GM21825 (cell line): ENCODE results near the gene PRKAG1.

Experiments
- ATAC-seq: cut with Tn5 transposase; IDR thresholded peaks from one replicate; pipeline ENCODE4 v1.9.1; 2021; ENCODE audit warnings: mild to moderate bottlenecking, moderate library complexity; ENCODE audit not compliant: unreplicated experiment

PRKAG1 gene

DNA sequence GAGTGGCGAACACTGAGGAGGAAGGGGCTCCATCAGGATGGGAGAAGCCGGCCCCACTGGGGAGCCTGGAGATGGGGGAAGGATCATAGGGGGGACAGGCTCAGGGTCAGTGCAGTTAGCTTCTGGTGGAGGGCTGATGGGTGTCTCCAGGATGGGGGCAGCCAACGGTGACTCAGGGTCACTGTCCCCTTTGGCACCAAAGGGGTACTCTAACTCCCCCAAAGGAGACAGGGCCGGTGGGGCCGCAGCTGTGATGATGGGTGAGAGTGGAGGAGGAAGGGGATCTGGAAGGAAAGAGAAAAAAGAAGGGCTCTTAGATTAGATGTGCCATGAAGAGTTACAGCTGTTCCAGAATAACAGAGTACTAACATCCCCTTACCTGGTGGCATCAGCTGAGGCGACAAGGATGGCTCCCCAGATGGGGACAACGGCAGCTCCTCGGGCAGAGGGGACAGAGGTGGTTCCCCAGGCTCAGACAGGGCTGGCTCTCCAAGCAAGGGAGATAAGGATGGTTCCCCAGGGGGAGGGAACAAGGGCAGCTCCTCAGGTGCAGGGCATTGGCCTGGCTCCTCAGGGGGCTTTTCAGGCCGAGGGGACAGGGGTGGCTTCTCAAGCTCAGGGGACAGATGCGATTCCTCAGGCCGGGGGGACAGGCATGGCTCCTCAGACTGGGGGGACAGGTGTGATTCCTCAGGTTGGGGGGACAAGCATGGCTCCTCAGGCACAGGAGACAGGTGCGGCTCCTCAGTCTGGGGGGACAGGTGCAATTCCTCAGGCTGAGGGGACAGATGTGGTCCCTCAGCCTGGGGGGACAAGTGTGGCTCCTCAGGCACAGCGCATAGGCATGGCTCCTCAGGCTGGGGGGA lies 32.2 kb upstream of the PRKAG1 start:
- ATAC-seq, result no peak

DNA sequence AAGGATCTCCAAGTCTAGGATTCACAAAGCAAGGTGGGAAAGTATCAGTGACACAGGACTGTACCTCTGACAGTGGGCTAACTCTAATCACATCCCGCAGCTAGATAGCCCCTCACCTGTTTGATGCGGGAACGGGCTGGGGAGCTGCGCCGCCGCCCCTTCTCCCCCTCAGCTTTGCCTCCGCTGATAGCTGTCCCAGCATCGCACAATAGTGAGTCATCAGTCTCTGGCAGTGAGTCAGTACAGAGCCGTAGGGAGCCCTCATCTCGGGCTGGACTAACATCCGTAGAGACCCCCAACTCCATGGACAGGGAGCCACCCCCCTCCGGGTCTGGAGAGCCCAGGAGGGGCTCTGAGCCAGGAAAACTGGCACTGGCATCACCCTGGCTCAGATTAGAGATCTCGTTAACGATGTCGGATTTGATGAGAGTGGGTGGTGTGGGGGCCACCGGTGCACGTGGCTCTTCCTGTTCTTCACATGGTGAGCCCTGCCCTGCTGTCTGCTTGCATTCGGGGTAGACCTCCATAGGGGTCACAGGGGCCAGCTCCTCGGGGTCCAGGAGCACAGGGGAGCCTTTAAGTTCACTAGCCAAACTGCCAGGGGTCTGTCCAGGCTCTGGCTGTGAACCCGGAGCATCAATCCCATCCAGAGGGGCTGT lies 31.1 kb upstream of the PRKAG1 start:
- ATAC-seq, result no peak

GRCh38 chr12:49048953-49049352 lies 30.4 kb upstream of the PRKAG1 start:
- no peak for ATAC-seq

GRCh38 chr12:49046129-49046895 lies 27.7 kb upstream of the PRKAG1 start:
- ATAC-seq, result no peak

DNA sequence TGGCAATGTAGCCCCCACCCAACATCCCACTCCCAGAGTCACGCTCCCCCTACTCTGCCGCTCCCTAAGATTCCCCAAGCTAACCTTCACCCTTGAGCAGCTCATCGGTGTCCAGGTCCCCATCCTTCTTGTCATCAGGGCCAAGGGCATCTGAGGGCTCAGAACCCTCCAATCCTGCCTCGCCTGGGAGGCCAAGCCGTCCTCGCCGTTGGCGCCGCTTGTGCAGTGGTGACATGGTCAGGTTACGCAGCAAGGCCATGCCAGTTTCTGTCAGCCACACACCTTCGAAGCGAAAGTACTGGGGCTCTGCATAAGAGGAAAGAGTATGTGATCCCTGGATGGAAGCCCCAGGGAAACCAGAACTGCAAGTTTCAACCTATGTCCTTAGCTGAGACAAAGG lies 26.1 kb upstream of the PRKAG1 start:
- ATAC-seq, result no peak

GRCh38 chr12:49043856-49044258 lies 25.3 kb upstream of the PRKAG1 start:
- no peak for ATAC-seq

GRCh38 chr12:49043241-49043640 lies 24.7 kb upstream of the PRKAG1 start:
- no peak for ATAC-seq

DNA sequence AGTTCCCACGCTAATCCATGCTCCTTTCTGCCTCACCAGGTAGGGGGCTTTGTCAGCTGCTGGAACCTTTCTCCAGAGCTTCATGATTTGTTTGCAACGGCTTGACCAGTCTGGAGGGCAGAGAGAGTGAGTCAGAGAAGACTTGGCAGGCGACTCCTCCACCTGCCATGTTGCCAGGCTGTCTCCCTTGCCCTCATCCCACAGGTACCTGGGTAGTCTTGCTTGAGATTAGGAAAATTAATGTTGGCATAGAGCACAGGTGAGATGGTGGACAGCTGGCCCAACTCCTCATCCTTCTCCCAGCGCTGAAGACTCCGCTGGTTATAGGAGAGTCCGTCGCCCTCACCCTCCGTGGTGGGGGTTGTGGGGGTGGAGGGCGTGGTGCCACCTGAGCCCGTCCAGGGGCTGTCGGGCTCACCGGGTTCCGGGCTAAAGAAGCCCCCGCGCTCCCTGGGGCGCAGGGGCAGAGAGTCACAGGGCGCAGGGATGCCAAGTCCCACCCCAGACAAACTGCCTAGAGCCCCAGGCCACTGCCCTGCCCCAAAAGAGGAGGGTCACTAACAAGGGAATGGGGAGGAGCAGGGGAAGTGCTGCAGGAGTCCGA lies 23.4 kb upstream of the PRKAG1 start:
- ATAC-seq, result no peak

DNA sequence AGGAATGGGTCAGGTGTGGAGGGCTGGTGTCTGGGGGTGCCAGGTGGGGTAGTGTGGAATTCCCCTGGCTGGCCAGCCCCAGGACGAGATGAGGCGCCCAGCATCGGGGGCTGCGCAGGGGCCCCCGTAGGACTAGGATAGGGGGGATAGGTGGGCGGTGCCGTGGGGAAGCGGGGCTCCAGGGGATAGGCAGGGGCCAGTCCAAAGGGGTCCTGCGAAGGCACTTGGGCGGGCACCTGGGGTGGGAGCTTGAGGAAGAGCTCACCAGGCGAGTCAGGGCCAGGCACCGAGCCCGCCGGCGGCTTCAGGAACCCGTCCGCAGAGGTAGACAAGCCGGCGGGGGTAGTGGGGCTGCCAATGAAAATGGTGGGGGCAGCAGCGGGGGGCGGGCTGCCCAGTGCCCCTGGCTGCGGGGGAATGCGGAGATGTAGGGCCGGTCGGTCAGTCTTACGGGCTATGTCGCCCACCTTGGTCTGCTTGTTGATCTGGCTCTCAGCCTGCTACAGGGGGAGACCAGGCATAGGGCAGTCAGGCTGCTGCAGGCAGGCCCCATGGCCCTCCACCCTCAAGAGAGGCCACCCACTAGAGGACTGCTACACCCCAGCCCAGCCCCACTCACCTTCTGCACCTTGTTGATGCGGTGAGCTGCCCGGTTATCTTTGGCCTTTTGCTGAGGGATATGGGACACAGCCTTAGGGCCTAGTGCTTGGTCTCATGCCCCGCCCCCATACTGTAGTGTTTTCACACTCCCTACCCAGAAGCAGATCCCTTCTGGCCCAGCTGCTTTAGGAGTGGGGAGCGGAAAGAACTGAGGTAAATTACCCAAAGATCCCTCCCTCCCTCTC lies 22.7 kb upstream of the PRKAG1 start:
- no peak for ATAC-seq

DNA sequence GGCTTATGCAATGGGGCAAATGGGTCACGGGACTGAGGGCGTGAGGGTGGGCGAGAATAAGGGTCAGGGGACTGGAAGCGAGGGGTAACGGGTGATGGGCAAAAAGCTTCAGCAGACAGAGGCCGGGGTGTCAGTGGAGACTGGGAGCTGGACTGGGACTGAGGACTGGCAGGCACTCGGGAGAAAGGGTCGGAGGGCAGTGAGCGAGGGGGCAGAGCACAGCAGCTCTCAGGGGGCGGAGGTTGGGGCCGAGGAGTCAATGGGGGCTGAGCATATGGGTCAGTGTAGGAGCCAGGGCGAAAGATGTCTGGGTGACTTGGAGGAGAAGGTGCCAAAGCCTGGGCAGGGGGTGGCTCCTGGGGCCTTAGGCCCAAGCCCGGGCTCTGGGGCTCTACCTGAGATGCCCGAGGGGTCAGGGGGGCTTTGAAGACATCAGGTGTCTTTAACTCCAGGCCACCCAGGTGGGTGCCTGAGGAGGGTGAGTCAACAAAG lies 21.8 kb upstream of the PRKAG1 start:
- no peak for ATAC-seq

GRCh38 chr12:49039421-49040363 lies 21.1 kb upstream of the PRKAG1 start:
- no peak for ATAC-seq

DNA sequence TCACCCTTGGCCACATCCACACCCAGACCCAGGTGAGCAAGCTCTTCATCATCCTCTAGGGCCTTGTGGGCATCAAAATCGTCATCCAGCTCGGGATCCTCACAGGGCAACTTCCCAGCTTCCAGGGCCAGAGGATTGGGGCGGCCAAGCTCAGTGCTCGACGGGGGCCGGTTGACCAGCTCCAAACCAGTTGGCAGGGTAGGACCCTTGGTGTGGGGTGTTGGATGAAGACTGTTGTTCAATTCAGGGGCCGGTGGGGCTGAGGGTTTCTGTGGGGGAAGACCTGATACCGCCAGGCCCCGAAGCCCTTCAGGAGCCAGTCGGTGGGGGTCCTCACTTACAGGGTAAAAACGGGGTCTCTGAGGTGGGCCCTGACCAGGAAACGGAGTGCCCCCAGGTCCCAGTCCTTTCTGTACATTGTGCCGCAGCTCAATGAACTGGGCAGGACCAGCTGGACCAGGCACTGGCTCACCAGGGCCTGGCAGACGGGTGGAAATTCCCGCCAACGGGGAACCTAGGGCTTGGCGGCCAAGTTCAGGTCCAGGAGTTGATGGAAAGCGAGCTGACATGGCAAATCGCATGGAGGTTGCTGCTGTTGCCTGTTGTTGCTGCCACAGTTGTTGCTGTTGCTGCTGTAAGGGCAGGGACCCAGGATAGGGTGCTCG lies 19.8 kb upstream of the PRKAG1 start:
- ATAC-seq, result no peak

DNA sequence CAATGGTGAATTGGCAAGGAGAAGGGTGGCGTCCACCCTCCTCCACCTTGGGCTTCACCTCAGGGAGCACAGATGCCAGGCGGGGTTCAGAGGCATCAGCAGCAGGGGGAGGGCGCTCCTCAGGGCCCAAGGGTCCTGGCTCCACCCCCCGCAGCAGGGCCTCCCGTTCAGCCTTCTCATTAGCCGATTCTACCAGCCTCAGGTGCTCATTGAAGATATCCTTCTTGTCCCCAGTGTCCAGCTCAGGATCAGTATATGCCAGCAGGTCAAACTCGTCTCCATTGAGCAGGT lies 19.3 kb upstream of the PRKAG1 start:
- ATAC-seq, result no peak

DNA sequence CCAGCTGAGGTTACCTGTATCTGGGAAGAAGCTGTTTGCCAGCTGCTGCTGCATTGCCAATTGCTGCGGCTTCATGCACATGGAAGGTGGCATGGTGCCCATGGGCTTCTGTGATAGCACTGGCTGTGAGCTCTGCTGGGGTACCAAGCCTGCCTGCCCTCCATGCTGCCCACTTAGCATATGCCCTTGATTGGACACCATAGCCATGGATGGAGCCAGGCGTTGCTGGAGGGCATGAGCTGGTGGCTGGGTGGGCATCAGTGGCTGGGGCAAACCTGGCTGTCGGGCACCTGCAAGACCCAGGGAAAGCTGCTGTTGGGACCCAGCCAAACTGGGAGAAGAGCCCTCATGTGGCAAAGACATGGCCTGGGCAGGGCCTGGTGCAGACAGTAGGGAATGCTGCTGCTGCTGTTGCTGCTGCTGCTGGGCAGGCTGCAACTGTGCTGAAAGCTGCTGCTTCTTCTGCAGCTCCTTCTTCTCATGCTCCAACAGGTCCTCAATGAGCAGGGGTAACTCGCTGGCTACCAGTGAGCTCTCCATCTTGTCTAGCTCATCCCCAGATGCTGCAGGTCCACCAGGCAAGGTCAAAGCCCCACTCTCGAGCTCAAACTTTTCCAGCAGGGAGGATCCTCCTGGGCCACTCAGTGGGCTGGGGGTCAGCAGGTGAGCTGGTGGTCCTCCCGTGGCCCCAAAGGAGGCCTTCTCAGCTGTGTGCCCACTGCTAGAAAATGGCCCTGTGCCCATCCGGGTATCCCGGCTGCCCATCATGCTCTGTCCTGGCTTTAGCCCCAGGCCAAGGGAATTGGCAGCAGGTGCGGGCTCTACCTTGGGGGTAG lies 18.8 kb upstream of the PRKAG1 start:
- no peak for ATAC-seq

DNA sequence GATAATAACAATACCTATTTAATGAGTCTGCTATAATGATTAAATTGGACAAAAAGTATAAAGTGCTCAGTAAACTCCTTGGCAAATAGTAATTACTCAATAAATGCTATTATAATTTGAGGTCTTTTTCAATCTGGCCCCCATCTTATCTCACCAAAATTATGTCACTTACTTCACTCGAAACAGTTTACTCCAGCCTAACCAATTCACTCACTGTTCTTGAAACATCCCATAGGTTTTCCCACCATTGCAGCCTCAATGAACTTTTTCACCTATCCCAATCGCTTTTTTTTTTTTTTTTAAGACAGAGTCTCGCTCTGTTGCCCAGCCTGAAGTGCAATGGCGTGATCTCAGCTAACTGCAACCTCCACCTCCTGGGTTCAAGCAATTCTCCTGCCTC lies 17.5 kb upstream of the PRKAG1 start:
- no peak for ATAC-seq

DNA sequence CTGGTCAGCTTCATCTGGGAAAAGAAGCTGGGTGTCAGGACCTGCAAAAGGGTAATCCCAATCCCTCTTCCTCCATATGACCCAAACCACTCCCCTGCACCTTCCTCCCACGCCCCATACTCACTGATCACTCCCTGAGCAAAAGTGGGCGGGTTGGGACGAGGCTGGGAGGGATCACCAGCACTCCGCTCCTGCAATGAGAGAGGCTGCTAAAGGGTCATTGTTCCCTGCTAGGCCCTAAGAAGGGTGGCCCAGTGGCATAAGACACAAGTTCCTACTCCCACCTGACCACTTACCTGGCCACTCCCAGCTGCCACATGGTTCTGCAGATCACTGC lies 15.7 kb upstream of the PRKAG1 start:
- no peak for ATAC-seq

GRCh38 chr12:49033611-49034285 lies 15.2 kb upstream of the PRKAG1 start:
- no peak for ATAC-seq
